HG02588 (cell line): ENCODE results near the gene FOXP4.

Experiments used
- ATAC-seq: cut with Tn5 transposase; IDR thresholded peaks from one replicate; pipeline ENCODE4 v1.9.1; 2021; ENCODE audit warnings: mild to moderate bottlenecking, moderate library complexity; ENCODE audit not compliant: unreplicated experiment

Gene FOXP4

GRCh38 chr6:41641352-41641925 is 95.3 kb downstream of the FOXP4 start:
- ATAC-seq: no peak

DNA sequence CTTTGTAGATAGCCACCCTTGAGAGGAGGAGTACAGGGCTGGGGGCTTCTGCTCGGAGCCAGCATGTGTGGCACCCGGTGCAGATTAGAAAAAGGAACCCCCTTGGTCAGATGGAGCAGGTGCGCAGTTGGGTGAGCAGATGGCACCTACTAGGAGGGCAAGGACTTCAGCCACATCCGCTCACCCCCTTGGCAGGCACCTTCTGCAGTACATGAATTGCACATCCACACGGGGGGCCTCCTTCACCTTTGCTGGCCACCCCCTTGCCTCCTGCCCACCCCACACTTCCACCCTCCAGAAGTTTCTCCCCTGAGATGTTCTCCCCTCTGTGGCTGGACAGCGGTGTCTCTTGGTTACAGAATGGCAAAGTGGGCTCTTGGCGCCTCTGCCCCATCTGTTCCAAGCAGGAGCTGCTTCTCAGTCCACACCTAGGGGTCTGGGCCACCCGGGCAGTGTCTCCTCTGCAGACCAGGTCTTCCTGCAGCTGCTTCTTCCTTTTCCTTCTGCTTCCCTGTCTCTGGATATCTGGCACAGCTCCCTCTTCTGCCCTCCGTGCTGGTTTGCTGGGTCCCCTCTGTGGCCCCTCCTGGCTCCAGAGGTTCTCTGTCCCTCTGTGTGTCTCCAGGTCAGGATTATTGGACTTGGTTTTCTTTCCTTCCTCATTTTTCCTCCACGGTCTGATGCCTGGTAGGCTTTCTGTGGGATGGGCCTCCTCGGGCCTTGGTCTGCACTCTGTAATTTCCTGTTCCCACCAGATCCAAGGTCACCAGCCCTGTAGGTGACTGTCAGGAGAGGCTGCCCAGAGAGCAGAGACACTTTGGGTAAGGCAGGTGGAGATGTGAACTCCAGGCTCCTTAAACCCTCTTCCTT is 96.1 kb downstream of the FOXP4 start:
- no peak for ATAC-seq

DNA sequence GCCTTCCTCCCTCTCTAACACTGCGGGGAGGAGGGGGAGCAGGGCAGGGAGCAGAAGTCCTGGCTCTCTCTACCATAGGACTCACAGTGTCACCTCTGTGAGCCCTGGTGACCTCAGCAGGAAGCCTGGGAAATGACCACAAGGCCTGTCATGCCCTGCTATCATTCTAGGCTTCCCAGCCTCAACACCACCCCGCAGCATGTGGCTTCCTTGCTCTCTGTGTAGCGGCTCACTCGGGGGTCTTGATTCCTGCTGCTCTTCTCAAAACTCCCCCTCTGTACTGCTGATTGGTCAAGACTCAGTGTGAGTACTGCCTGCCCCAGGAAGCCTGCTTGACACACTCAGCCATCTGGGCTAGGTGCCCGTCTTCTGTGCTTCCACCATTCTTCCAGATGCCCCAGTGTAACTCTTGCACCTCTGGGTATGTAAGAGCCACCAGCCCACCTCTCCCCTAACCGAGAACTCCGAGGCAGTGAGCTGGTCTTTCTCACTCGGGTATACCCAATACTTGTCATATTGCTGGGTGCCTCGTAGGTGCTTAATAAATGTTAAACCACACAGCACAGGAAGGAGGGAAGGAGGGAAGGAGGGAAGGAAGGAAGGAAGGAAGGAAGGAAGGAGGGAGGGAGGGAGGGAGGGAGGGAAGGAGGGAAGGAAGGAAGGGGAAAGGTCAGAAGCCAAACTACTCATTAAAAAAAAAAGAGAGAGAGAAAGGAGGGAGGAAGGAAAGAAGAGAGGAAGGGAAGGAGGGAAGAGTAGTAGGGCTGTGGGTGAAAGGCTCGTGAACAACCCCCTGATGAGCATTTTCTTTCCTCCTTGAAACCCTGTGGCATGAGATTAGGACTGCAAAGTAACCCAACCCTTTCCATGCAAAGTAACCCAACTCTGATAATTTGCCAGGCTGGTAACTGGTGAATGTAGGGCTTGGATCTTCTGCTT is 97.0 kb downstream of the FOXP4 start:
- no peak for ATAC-seq

DNA sequence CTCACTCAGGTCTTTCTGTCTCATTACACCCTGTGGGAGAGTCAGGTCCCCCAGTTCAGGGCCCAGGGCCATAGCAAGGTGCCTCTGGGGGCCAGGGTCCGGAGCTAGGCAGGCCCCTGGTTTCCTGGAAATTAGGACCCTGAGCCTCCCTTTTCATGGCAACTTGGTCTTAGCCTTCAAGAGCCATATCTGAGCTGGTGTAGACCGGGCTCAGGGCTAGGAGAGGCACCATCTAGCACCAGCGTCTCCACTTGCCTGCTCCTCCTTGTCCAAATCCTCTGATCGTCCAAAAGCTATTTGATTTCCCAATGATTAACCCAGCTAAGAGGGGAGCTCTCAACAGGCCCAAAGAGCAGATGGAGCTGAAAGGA is 97.7 kb downstream of the FOXP4 start:
- no peak for ATAC-seq

GRCh38 chr6:41644297-41644879 is 98.2 kb downstream of the FOXP4 start:
- no peak for ATAC-seq

DNA sequence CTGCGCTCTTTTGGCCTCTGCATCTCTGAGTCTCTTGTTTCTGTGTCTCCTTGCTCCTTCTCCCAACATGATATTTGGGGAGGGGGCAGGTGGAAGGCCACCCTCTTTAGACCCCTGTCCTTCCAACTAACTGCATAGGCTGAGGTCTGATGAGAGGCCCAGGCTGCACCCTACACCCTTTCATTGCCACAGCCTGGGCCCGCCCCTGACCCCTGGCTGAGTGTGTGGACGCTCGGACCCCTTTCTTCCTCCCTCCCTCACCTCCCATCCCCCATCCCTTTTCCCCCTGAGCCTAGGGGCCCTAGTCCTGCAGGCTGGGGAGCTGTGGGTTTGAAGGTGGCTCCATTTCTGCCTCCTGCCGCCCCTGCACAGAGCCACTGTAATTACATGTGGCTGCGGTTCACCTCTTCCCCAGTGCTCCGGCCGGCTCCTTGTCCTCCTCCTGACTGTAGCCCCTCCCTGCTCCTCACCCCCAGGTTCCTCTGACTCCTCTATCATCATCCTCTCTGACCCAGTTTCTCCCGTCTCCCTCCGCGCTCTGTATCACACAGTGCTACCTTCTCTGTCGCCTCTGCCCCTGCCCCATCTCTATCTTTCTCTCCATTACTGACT is 98.9 kb downstream of the FOXP4 start:
- ATAC-seq: no peak

GRCh38 chr6:41646026-41646795 is 100.0 kb downstream of the FOXP4 start:
- ATAC-seq: no peak

DNA sequence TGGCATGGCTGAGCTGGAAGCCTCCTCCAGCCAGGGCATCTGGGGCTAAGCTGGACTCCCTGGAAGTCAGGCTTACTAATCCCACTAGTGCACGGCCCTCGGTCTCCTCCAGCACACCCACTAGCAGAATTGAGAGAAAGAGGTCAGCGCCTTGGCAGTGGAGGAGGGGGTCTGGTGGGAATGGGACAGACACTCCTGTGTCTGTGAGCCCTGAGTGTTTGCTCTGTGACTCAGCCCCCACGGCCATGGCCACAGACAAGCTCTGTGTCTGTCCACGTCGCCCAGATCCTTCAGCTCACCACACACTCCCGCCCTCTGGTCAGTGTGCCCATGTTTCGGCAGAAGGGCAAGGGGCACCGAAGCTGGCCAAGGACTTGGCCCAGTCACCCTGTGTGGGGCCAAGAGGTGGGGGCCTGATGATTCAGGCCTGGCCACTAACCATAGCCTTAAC is 100.9 kb downstream of the FOXP4 start:
- ATAC-seq: no peak

DNA sequence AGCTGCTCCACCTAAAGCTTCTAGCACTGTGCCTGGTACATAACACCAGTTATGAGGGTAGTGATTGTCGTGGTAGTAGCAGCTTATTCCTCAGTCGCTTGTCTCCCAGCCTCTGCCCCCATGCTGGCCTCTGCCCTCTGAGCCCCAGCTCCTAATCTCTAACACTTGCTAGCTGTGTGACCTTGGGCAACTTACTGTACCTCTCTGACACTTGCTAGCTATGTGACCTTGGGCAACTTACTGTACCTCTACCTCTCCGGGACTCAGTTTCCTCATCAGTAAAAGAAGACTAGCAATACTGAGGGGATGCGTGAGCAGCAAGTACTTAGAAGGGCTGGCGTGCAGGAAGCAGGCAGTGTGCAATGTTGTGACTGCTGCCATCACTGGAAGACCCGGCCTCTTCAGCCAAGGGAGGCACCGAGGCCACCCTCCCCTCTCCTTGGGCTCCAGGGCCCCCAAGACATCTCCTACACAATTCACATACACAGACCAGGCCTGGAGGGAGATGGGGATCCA is 101.9 kb downstream of the FOXP4 start:
- ATAC-seq: no peak

- no peak for ATAC-seq
Measured at GRCh38 chr6:41648921-41649320, 102.7 kb downstream of the FOXP4 start.

GRCh38 chr6:41649596-41649995 is 103.4 kb downstream of the FOXP4 start:
- ATAC-seq: no peak

- ATAC-seq: no peak
Measured at GRCh38 chr6:41650120-41650519, 103.9 kb downstream of the FOXP4 start.

DNA sequence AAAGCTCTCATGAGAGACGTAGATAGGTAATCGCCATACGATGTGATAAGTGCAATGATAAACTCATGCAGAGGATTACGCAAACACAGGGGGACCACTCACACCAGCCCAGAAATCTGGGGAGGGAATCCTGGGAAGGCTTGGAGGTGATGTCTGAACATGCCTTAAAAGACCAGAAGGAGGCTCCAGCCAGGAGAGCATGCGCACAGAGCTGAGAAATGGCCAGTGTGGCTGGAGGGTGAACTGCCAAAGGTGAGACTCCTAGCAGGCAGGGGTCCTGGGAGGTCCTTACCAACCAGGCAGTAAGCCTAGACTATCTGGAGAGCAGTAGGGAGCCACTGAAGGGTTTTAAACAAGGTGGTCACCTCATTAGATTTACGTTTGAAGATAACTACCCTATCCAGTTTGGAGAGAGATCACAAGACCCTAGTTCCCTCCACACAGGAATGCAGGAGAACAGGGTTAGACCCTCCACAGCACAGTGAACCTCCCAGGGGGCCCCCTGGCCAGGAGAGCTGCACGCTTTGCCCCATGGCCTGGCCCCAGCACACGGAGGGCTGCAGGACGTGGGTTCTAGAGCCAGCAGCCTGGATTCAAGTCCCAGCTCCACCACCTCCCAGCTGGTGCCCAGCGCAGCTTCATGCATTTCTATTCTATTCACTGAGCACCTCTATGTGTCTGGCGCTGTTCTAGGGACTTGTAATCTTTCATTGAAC is 105.2 kb downstream of the FOXP4 start:
- ATAC-seq: no peak
